DMS53 treated with DMSO at 0.1 percent for 48 hours (cell line): ENCODE results near the gene CACFD1.

ENCODE experiments used
- DNase-seq: peaks from one replicate; lab custom pipeline; 2025; ENCODE audit not compliant: unreplicated experiment; lab: John Stamatoyannopoulos, UW

The CACFD1 gene

DNA sequence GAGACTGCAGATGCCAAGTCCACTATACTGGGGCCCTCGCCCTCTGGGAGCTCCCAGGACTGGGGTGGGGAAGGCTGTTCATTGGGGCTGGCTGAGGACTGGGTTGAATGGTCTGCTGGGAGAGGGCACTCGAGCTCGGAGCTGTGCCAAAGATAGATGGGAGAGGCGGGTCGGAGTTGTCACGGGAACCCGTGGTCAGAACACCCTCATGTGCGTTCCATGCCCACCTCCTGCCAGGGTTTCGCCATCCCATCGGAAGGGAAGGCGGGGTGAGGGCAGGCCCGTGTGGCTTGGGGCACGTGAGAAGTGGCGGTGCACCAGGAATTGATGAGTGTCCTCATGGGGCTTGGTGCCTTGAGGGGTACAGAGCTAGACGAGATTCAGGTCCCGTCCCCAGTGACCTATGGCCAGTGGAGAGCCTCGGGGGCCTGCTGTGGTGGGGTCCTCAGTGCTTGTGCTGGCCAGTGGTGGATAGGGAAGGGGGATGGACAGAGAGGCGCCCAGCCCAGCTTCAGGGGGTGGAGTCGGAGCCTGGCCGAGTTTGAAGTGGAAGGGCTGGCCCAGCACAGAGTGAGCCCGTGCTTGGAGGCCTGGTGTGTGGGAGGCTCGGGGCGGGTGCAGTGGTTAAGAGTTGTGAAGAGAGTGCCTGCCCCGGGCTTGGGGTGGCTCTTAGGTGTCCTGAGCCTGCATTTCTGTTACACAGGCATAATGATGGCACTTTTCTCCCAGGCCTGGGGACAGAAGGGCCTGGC is 4.3 kb downstream of the CACFD1 start:
- DNase-seq: no peak

GRCh38 chr9:133464638-133465037 is 4.9 kb downstream of the CACFD1 start:
- DNase-seq: no peak

DNA sequence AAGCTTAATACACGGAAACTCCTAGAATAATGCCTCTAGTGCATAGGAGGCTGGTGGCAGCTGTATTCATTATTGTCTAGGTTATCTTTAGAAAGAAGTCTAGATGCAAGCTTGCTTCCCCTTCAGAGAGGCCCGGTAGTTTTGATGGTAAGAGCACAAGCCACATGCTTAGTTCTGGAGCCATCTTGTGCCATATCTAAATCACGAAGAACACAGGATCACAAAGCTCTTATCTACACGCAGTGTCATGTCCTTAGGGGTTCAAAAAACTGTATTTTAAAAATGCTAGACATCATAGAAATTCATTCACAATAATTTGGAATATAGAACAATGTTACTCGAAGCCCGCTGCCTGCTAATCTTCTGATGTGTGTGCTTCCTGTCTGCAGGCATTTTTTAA is 6.2 kb downstream of the CACFD1 start:
- no peak for DNase-seq

DNA sequence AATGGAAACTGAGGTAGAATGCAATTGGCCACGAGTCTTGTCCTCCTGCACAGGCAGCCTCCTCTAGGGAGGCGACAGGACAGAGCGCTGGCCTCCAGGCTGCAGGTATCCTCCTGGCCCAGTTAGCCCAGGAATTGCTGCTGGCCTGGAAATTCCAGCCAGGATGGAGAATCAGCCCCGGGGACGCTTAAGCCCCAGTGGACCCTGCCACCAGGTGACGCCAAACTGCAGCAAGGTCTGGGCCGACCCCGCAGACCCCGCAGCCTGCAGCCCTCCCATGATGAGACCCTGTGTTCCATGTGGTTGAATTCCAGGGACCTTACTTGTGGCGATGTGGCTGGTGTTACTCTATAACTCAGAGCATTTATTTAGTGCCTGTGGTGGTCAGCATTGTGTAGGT is 7.3 kb downstream of the CACFD1 start:
- DNase-seq: no peak

DNA sequence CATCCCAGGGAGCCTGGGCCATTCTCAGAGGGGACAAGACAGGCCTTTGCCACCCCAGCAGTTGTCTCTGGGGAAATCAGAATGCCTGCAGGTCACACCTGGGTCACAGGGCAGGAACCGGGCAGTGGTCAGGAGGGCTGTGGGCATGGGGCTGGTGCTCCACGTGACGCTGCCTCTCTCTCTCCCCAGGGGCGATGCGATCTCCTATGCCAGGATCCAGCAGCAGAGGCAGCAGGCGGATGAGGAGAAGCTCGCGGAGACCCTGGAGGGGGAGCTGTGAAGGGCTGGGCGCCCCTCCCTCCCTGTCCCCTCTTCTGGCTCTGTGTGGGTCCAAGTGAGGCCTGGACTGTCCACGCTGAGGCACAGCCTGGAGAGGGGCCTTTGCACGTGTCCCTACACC is 8.6 kb downstream of the CACFD1 start:
- no peak for DNase-seq

DNA sequence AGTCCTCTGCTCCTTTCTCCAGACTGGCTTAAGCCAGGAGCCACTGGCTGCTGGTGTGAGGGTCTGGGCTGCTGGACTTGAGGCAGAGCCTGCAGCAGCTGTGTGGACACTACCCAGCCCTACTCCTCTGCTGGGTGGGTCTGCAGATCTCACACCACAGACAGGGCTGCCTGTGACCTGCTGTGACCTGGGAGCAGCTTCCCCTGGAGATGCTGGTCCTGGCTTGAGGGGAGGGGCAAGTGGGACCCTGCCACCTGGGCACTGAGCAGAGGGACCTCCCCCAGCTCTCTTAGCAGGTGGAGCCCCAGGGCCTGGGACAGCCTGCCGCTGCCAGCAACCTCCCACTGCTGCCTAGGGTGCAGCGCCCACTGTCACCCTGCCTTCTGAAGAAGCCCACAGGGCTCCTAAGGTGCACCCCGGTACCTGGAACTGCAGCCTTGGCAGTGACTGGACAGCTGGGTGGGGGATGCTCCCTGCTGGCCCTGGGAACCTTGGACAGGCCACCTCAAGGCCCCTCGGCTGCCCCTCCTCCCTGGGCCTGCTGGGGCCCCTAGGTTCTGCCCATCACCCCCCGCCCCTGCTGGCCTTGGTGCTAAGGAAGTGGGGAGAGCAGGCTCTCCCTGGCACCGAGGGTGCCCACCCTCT is 9.1 kb downstream of the CACFD1 start:
- DNase-seq: no peak

- DNase-seq: no peak
These were observed 10.7 kb downstream of the CACFD1 start for GRCh38 chr9:133470427-133470924.

- DNase-seq: no peak
These were observed 11.2 kb downstream of the CACFD1 start for GRCh38 chr9:133470988-133471387.

DNA sequence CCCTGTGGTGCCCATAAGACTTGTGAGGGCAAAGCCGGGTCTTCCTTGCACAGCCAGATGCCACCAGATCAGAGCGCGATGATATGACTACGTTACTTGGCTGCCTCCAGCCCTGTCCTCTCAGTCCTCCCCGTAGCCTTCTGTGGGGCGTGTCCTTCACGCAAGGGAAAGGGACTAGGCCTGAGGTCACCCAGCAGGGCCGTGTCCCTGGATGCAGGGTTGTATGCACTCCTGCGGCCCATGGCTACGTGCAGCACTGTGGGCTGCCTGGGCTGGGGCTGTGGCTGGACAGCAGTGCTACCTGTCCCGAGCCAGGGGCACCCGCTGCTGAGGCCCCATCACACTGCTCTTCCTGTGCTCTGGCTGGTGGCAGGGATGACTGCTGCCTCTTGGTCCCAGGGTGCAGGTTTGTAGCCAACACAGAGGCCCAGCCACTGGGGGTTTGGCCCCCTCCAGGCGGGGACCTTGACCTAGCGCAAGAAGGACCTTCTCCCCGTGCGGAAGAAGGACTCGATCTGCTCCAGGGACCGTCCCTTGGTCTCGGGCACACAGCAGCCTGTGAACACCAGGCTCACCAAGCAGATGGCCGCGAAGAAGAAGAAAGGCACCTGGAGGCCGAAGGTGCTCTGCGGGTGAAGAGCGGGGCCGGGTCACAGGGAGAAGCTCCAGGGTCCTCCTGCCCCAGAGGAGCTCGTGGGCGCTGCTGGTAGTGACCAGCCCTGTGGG is 11.9 kb downstream of the CACFD1 start:
- no peak for DNase-seq

GRCh38 chr9:133472277-133472645 is 12.5 kb downstream of the CACFD1 start:
- no peak for DNase-seq

DNA sequence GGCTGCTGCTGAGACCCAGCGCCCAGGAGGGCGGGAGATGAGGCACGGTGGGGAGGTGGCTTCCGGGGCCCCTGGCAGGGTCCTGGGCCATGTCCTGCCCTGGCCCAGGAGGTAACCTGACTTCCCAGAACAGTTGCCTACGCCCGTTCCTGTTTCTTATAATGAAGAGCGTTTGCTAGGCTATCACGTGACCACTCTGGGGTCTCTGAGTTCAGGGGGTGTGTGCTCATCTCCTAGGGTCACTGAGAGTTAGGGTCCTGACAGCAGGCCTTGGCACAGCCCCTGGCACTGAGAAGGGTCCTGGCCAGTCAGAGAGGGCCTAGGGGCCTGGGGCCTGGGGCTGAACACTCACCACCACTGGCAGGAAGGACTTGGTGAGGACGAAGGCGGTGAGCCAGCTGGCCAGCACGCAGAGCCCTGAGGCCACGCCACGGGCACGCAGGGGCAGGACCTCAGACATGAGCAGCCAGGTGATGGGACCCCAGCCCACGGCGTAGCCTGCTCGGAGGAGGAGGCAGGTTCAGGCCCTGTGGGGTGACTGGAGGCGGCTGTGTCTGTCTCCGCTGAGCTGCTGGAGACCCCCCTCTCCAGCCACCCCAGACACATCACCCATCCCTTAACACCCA is 13.1 kb downstream of the CACFD1 start:
- no peak for DNase-seq

DNA sequence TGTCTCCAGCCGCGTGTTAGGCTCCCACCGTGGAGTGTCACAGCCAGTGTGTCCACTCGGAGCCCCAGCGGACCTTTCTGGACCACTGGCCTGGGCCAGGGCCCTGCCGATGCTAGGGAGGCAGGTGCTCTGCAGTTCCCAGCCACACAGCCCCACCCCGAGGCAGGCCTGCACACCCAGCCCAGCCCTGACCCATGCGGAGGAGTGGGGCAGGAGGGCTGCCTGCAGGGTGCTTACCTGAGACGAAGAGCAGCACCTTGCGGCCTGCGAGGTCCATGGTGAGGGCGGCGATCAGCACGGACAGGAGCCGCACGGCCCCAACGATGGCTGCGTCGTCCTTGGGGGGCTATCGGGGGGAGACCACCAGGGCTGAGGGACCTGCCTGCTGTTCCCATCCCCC is 14.0 kb downstream of the CACFD1 start:
- no peak for DNase-seq

- DNase-seq: no peak
These were observed 14.4 kb downstream of the CACFD1 start for GRCh38 chr9:133474215-133474614.

GRCh38 chr9:133474853-133475252 is 15.1 kb downstream of the CACFD1 start:
- DNase-seq: no peak

GRCh38 chr9:133475292-133476012 is 15.7 kb downstream of the CACFD1 start:
- no peak for DNase-seq

- no peak for DNase-seq
These were observed 16.5 kb downstream of the CACFD1 start for GRCh38 chr9:133476036-133476931.

DNA sequence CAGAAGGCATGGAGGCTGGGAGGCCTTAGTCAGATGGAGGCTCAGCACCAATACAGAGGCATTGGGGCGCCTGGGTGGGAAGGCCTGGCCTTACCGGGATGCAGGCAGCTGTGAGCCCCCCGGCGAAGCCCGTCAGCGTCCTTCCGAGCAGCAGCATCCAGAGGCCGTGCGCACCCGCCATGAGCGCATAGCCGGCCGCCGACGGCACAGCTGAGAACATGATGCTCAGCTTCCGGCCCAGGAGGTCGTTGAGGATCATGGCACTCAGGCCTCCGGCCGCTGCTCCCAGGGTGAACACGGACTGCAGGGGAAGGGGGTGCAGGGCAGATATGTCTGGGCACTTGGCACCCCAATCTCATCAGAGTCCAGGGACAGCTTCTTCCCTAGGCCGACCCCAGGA is 17.2 kb downstream of the CACFD1 start:
- no peak for DNase-seq

DNA sequence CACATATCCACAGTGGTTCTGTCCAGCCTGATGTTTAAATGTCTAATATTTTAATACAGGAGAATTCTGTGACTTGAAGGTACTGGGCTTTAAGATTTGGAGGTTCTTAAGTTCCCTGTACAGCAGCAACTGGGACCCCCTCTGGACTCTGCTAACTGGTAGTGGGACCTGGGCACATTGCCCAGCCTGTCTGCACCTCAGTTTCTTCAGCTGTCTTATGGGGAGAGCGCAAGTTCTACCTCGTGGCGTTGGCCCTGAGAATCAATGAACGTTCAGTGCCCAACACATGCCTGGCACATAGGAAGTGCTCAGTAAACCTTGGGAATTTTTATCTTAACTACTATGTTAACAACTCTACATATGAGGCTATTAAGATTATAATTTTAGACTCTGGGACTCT is 17.7 kb downstream of the CACFD1 start:
- DNase-seq: no peak

DNA sequence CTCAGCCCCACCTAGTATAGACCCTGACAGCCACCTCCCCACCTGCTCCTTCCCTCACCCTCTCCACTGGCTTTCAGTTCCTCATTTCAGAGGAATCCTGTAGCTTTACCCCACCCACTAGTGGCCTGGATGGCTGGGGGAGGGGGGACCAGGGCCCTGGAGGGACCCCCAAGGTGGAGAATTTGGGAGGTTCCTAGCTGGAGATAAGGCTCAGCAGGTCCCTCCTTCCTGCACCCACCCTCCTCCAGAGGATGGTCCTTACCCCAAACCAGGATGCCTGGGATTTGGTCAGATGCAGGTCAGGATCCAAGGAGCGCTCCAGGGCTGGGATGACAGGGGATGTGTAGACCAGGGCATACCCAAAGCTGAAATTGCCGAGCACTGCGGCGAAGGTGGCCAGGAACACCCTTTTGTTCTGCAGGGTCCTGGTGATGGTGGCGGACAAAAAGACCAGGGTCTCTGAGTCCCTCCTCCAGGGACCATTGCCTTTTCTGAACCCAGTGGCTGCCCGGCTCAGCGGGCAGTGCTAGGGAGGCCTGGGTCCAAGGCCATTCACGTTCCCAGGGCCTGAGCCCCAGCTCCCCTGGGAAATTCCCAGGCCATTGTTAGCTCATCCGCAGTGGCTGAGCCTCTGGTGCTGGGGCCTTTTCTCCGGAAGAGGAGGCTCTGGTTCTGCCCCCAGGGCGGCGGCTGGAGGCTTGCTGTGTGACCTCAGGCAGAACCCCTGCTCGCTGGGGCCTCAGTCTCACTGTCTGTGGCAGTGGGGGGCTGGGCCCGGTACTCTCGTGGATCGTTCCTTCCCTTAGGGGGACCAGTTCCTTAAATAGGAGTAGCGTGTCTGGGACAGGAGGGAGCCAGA is 18.4 kb downstream of the CACFD1 start:
- DNase-seq: no peak
